Subcutaneous adipose tissue (tissue), 4 donors: ENCODE data around the gene CNKSR3. TPM values are rescaled to one million over a fixed set of nuclear protein-coding genes. Genes with fewer than 3 reads are reported as not detected.

Experiments
- total RNA-seq, 4 donors: library from RNA; depleted of rRNA; stranded (reverse); fragments of >200 nt; gene quantifications; one replicate each; pipeline ENCODE4 v1.1.0, GENCODE V29; 2016
- TF ChIP-seq, protein P1 (sequence below): fragments of 450-650 bp; IDR thresholded peaks from one replicate; pipeline ENCODE4 v1.5.1; 2016; ENCODE audit warnings: low read depth, mild to moderate bottlenecking, control low read depth, antibody characterized with exemption, moderate library complexity

The CNKSR3 gene
- total RNA-seq, 4 donors from 2014 or later, result 2.4 to 5.5 (median 3.3) TPM

DNA sequence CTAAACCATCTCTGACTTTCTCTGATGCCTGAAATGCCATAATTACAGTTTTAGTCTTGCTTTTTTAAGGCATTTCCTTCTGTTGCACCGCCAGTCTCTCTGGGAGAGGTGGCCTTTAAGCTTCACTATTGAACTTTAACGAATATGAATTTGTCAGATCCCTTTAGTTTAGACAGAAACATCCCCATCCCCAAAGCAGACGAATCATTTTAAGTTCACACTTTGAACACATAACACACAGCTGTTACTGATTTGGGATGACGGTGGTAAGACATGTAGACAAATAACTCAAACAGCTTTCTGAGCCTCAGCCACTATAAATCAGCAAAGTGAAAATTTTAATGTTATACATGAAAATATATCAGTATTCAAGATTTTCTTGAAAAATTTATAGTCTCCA, 146.7 kb downstream of the CNKSR3 start:
- TF ChIP-seq, protein P1, sequence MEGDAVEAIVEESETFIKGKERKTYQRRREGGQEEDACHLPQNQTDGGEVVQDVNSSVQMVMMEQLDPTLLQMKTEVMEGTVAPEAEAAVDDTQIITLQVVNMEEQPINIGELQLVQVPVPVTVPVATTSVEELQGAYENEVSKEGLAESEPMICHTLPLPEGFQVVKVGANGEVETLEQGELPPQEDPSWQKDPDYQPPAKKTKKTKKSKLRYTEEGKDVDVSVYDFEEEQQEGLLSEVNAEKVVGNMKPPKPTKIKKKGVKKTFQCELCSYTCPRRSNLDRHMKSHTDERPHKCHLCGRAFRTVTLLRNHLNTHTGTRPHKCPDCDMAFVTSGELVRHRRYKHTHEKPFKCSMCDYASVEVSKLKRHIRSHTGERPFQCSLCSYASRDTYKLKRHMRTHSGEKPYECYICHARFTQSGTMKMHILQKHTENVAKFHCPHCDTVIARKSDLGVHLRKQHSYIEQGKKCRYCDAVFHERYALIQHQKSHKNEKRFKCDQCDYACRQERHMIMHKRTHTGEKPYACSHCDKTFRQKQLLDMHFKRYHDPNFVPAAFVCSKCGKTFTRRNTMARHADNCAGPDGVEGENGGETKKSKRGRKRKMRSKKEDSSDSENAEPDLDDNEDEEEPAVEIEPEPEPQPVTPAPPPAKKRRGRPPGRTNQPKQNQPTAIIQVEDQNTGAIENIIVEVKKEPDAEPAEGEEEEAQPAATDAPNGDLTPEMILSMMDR, result no peak

DNA sequence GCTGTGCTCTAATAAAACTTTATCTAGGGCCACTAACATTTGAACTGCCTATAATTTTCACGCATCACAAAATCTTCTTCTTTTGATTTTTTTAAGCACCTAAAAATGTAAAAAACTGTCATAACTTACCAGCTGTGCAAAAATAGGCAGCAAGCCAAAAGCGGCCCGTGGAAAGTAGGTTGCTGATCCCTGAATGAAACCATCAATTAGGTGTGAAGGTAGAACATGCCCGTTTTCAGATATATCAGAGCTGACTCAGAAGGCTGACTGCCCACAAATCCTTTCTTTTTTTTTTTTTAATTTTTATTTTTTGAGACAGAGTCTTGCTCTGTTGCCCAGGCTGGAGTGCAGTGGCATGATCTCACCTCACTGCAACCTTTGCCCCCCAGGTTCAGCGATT, 149.0 kb downstream of the CNKSR3 start:
- TF ChIP-seq, protein P1, result no peak

DNA sequence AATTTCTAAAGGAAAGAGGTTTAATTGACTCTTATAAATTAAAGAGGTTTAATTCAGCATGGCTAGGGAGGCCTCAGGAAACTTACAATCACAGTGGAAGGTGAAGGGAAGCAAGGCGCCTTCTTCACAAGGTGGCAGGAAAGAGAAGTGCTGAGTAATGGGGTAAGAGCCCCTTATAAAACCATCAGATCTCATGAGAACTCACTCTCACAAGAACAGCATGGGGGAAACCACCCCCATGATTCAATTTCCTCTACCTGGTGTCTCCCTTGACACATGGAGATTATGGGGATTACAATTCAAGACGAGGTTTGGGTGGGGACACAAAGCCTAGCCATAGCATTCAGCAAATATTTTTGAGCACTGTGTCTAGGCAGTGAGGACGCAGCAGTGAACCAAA, 150.0 kb downstream of the CNKSR3 start:
- TF ChIP-seq, protein P1, result no peak

DNA sequence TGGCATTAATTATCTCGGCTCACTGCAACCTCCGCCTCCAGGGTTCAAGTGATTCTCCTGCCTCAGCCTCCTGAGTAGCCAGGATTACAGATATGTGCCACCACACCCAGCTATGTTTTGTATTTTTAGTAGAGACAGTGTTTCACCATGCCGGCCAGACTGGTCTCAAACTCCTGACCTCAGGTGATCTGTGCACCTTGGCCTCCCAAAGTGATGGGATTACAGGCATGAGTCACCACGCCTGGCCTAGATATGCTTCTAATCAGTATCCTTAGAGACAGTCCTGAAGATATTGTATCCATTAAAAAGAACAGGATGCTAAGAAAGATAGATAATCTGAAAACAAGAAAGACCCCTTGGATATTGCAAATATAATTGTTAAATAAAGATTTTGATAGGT, 150.8 kb downstream of the CNKSR3 start:
- TF ChIP-seq, protein P1, result no peak

DNA sequence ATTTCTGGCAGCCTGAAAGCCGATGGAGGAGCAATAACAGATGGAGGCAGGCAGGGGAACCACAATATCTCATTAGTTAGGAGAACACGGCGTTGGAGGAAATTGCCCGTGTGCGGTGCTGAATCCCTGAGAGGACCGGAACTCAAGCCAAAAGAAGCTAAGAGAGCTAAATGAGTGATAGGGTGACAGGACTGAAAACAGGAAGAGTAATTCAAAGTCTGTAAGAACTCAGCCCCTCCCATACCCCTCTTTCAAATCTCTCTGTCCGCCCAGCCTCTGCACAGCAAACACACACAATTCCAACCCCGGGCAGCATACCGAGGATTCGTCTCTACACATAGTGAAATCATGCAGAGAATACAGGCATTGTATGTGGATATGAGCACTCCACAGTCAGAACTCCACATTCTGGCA, 151.3 kb downstream of the CNKSR3 start:
- TF ChIP-seq, protein P1, result no peak

DNA sequence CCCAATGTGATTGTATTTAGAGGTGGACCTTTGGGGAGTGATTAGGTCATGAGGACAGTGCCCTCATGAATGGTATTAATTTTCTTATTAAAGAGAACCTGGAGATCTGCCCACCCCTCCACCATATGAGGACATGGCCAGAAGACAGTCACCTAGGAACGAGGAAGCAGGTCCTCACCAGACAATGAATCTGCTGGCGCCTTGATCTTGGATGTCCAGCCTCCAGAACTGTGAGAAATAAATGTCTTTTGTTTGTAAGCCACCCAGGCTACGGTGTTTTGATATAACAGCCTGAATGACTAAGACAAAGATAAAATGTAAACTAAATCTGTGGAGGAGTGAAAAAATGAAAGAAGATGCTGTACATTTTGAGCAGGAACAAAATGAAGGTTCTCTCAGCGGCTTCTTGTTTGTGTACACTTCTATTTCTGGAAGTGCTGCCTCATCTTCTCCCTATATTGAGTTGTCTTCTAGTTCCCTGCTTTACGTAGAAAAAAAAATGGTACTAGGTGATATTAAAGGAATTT, 152.4 kb downstream of the CNKSR3 start:
- TF ChIP-seq, protein P1, result no peak

DNA sequence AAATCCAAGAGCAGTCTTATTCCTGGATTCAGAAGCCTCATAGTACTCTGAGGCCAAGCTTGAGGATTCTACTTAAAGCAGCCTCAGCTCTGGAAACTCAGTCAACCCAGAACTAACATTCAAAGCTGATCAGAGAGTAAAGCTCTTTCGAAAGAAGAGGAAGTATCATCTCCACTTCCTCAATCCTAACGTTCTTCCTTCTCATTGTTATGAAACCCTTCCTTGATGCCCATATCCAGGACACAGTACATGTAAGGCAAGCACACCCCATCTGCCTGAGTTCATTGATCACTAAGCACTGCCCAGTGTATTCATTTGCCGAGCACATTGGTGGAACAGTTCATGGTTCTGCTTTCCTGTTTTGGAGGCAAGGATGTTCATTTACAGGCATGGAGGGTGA, 153.8 kb downstream of the CNKSR3 start, which contains the start of gene IPCEF1:
IPCEF1 (minus strand) TSS at position 114 of the 400 bp plus-strand sequence. CDS start 90,856 bp downstream, outside the sequence.
- TF ChIP-seq, protein P1, result no peak
